SK-N-SH (cell line): ENCODE data around the gene NRG4. TPM values are rescaled to one million over a fixed set of nuclear protein-coding genes. Genes with fewer than 3 reads are reported as not detected.

Source experiments
- CTCF ChIA-PET: fragments of 300-600, 350-600 bp; formaldehyde crosslinking; extraction: SDS; loops from one replicate; lab custom pipeline; 2021; lab: Yijun Ruan, JAX
- POLR2A ChIA-PET: fragments of 350-600 bp; sonication (Branson Sonifier 250); formaldehyde crosslinking; extraction: SDS; loops from one replicate; lab custom pipeline; 2020; ENCODE audit warnings: antibody characterized with exemption, inconsistent platforms; lab: Yijun Ruan, JAX
- DNase-seq: peaks from one replicate; pipeline ENCODE4 v3.0.0; 2012
- H2AFZ ChIP-seq: fragments of 200-600 bp; sonication (generic); 2 replicates; pipeline ENCODE4 v1.8.1; 2016; ENCODE audit warnings: antibody characterized with exemption, mild to moderate bottlenecking, low read depth
- H3F3A ChIP-seq: fragments of 200-600 bp; sonication (generic); replicated peaks from 2 replicates; pipeline ENCODE3; 2016; ENCODE audit warnings: antibody characterized with exemption, mild to moderate bottlenecking; ENCODE audit not compliant: insufficient read depth
- H3K27ac ChIP-seq, 2 experiments: fragments of 200-500 bp in 1 of 2; fragments of 200-600 bp in 1 of 2; sonication (Bioruptor generic) in 1 of 2; sonication (generic), shearing (Covaris generic) in 1 of 2; 2 replicates each; pipeline versions ENCODE4 v1.5.1 to v1.6.1; 2014 to 2016; ENCODE audit warnings: low read depth in 2 of 2, inconsistent platforms in 1 of 2, low read length in 1 of 2, mild to moderate bottlenecking in 1 of 2, mixed read lengths in 1 of 2
- H3K27me3 ChIP-seq: fragments of 200-600 bp; sonication (generic), shearing (Covaris generic); 2 replicates; pipeline ENCODE4 v1.6.1; 2016; ENCODE audit warnings: mixed run types; ENCODE audit not compliant: insufficient read depth
- H3K36me3 ChIP-seq, 2 experiments: fragments of 200-500 bp in 1 of 2; fragments of 200-600 bp in 1 of 2; sonication (Bioruptor generic) in 1 of 2; sonication (generic) in 1 of 2; replicated peaks in 1 of 2; 2 replicates each; pipeline versions ENCODE3 to v1.5.1; 2014 to 2016; ENCODE audit warnings: low read length in 1 of 2, mild to moderate bottlenecking in 1 of 2; ENCODE audit not compliant: insufficient read depth in 2 of 2, control insufficient read depth in 1 of 2
- H3K4me1 ChIP-seq, 2 experiments: fragments of 200-500 bp in 1 of 2; fragments of 200-600 bp in 1 of 2; sonication (Bioruptor generic) in 1 of 2; sonication (generic), shearing (Covaris generic) in 1 of 2; 2 replicates each; pipeline versions ENCODE4 v1.5.1 to v1.6.1; 2014 to 2016; ENCODE audit warnings: low read depth in 1 of 2, low read length in 1 of 2, mixed run types in 1 of 2; ENCODE audit not compliant: insufficient read depth in 2 of 2, control insufficient read depth in 1 of 2
- H3K4me2 ChIP-seq: fragments of 200-600 bp; sonication (generic), shearing (Covaris generic); 2 replicates; pipeline ENCODE4 v1.6.1; 2017; ENCODE audit warnings: mixed run types
- H3K4me3 ChIP-seq, 2 experiments: fragments of 200-500 bp in 1 of 2; fragments of 200-600 bp in 1 of 2; sonication (Bioruptor generic) in 1 of 2; sonication (generic), shearing (Covaris generic) in 1 of 2; 2 replicates each; pipeline versions ENCODE4 v1.5.1 to v1.8.1; 2014 to 2016; ENCODE audit warnings: low read depth in 2 of 2, inconsistent platforms in 1 of 2, low read length in 1 of 2, mild to moderate bottlenecking in 1 of 2, mixed read lengths in 1 of 2, moderate library complexity in 1 of 2
- H3K79me2 ChIP-seq: fragments of 200-600 bp; sonication (generic); 2 replicates; pipeline ENCODE4 v1.8.1; 2017; ENCODE audit warnings: mild to moderate bottlenecking; ENCODE audit not compliant: insufficient read depth
- H3K9ac ChIP-seq: fragments of 200-600 bp; sonication (generic); 2 replicates; pipeline ENCODE4 v1.6.1; 2017; ENCODE audit warnings: mixed run types
- H3K9me2 ChIP-seq: fragments of 200-600 bp; sonication (generic); 2 replicates; pipeline ENCODE4 v1.6.1; 2017; ENCODE audit warnings: mixed run types
- H3K9me3 ChIP-seq: fragments of 200-600 bp; sonication (generic); 2 replicates; pipeline ENCODE4 v1.6.1; 2017; ENCODE audit warnings: mixed run types, mild to moderate bottlenecking, moderate library complexity
- H4K20me1 ChIP-seq: fragments of 200-600 bp; sonication (generic); 2 replicates; pipeline ENCODE4 v1.6.1; 2017; ENCODE audit warnings: mild to moderate bottlenecking, mixed run types; ENCODE audit not compliant: insufficient read depth
- EZH2phosphoT487 ChIP-seq: fragments of 200-600 bp; sonication (generic); IDR thresholded peaks from 2 replicates; pipeline ENCODE4 v1.6.1; 2017; ENCODE audit warnings: low read depth, mixed run types, mild to moderate bottlenecking, antibody characterized with exemption, moderate library complexity, borderline replicate concordance
- FOSL2 ChIP-seq: IDR thresholded peaks from 2 replicates; pipeline ENCODE4 v1.4.0; 2012; ENCODE audit warnings: low read depth, mild to moderate bottlenecking, moderate library complexity, borderline replicate concordance
- FOXM1 ChIP-seq: IDR thresholded peaks from 2 replicates; pipeline ENCODE4 v1.4.0; 2012; ENCODE audit warnings: low read depth, mild to moderate bottlenecking
- GABPA ChIP-seq: IDR thresholded peaks from 2 replicates; pipeline ENCODE4 v1.4.0; 2012; ENCODE audit warnings: low read depth, mild to moderate bottlenecking
- IRF3 ChIP-seq: fragments of 150-350 bp; IDR thresholded peaks from 2 replicates; pipeline ENCODE4 v1.6.1; 2016; ENCODE audit warnings: mild to moderate bottlenecking, low read depth, low read length
- MEF2A ChIP-seq: IDR thresholded peaks from 2 replicates; pipeline ENCODE4 v1.4.0; 2012; ENCODE audit warnings: low read depth, borderline replicate concordance
- NFIC ChIP-seq: IDR thresholded peaks from 2 replicates; pipeline ENCODE4 v1.4.0; 2012; ENCODE audit warnings: borderline replicate concordance
- SIN3A ChIP-seq: IDR thresholded peaks from 2 replicates; pipeline ENCODE4 v1.6.1; 2012; ENCODE audit warnings: low read depth, mild to moderate bottlenecking, low read length, moderate library complexity, borderline replicate concordance
- SMC3 ChIP-seq: IDR thresholded peaks from 2 replicates; pipeline ENCODE4 v1.6.1; 2012; ENCODE audit warnings: low read depth, low read length, improper control_type of control experiment
- TCF12 ChIP-seq: IDR thresholded peaks from 2 replicates; pipeline ENCODE4 v1.4.0; 2012
- TEAD4 ChIP-seq: IDR thresholded peaks from 2 replicates; pipeline ENCODE4 v1.4.0; 2012; ENCODE audit warnings: mild to moderate bottlenecking, borderline replicate concordance; ENCODE audit not compliant: insufficient read depth
- WGBS: methylation state at CpG from one replicate; pipeline ENCODE4 v1.1.6; 2017; ENCODE audit warnings: low lambda C conversion rate; 5-methylcytosine and 5-hydroxymethylcytosine counted together
- polyA plus RNA-seq, 3 experiments: library from polyadenylated mRNA; depleted of rRNA; stranded (reverse); fragments of >200 nt; gene quantifications; 2 replicates each; pipeline ENCODE4 v1.2.3, GENCODE V29; 2012
- TF ChIP-seq, protein P1 (sequence below): fragments of 150-350 bp; IDR thresholded peaks from 2 replicates; pipeline ENCODE4 v1.6.1; 2017; ENCODE audit warnings: antibody characterized with exemption, low read length, low read depth, borderline replicate concordance
- TF ChIP-seq, protein P2 (sequence below): IDR thresholded peaks from 2 replicates; pipeline ENCODE4 v1.4.0; 2012; ENCODE audit warnings: low read depth, borderline replicate concordance
- TF ChIP-seq, protein P3 (sequence below): IDR thresholded peaks from 2 replicates; pipeline ENCODE4 v1.4.0; 2012; ENCODE audit warnings: low read depth, borderline replicate concordance

The NRG4 gene
- polyA plus RNA-seq, 1 of the 3 experiments (the other 2 are of a cell fraction), result not detected

- H3K9me3 ChIP-seq, result peaks cover 3% of the 10 kb centered on the region; the same call in 1 of the 2 replicates
- H3K27ac ChIP-seq, result no peak overlapping the region
- no peak overlapping the region for H2AFZ ChIP-seq
- H3K4me2 ChIP-seq, result no peak overlapping the region
- CTCF ChIA-PET, result interaction anchor here (0.7 kb wide), 1 partner anchor 149 kb away, joined by 4 read pairs; no protein-coding TSS in a partner anchor
- H3K4me1 ChIP-seq, result no peaks in the 10 kb centered on the region
- no peak overlapping the region for H3K9ac ChIP-seq
- no peaks in the 10 kb centered on the region for H3K79me2 ChIP-seq
- no peaks in the 10 kb centered on the region for H3K36me3 ChIP-seq
- H3K27me3 ChIP-seq, result no peaks in the 10 kb centered on the region
- 68% methylated on average over 7 of the region's 7 CpGs for WGBS
- DNase-seq, result no peak
- H4K20me1 ChIP-seq, result no peaks in the 10 kb centered on the region
- TF ChIP-seq TEAD4 (no peak), GABPA (no peak), IRF3 (no peak), FOXM1 (no peak), NFIC (no peak), SMC3 (no peak), TCF12 (no peak), FOSL2 (no peak), EZH2phosphoT487 (no peak), SIN3A (no peak), MEF2A (no peak)
- TF ChIP-seq, protein P1, sequence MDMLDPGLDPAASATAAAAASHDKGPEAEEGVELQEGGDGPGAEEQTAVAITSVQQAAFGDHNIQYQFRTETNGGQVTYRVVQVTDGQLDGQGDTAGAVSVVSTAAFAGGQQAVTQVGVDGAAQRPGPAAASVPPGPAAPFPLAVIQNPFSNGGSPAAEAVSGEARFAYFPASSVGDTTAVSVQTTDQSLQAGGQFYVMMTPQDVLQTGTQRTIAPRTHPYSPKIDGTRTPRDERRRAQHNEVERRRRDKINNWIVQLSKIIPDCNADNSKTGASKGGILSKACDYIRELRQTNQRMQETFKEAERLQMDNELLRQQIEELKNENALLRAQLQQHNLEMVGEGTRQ, result no peak
- TF ChIP-seq, protein P2, sequence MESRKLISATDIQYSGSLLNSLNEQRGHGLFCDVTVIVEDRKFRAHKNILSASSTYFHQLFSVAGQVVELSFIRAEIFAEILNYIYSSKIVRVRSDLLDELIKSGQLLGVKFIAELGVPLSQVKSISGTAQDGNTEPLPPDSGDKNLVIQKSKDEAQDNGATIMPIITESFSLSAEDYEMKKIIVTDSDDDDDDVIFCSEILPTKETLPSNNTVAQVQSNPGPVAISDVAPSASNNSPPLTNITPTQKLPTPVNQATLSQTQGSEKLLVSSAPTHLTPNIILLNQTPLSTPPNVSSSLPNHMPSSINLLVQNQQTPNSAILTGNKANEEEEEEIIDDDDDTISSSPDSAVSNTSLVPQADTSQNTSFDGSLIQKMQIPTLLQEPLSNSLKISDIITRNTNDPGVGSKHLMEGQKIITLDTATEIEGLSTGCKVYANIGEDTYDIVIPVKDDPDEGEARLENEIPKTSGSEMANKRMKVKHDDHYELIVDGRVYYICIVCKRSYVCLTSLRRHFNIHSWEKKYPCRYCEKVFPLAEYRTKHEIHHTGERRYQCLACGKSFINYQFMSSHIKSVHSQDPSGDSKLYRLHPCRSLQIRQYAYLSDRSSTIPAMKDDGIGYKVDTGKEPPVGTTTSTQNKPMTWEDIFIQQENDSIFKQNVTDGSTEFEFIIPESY, result no peak
- TF ChIP-seq, protein P3, sequence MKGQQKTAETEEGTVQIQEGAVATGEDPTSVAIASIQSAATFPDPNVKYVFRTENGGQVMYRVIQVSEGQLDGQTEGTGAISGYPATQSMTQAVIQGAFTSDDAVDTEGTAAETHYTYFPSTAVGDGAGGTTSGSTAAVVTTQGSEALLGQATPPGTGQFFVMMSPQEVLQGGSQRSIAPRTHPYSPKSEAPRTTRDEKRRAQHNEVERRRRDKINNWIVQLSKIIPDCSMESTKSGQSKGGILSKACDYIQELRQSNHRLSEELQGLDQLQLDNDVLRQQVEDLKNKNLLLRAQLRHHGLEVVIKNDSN, result no peak
- POLR2A ChIA-PET, result no interaction called here
- no peaks in the 10 kb centered on the region for H3F3A ChIP-seq
- H3K4me3 ChIP-seq, result no peak overlapping the region
- H3K9me2 ChIP-seq, result no peaks in the 10 kb centered on the region
Measured at GRCh38 chr15:75989875-75990274, 22.3 kb downstream of the NRG4 start.
